A549 (cell line): ENCODE measurements around the gene FAM3A.
"Not testable (repeated sequence)": the region's sequence is repeated elsewhere in the genome, so short reads cannot be mapped to it uniquely, and the experiment has no call there.

Experiments used
- CEBPB ChIP-seq, 2 experiments: fragments of >200 bp in 1 of 2; sonication (Bioruptor Twin) in 1 of 2; formaldehyde crosslinking in 1 of 2; IDR thresholded peaks; 2 replicates each; pipeline ENCODE4 v1.6.1; 2012 to 2016
- MYC ChIP-seq: IDR thresholded peaks from 2 replicates; pipeline ENCODE4 v1.6.1; 2012; ENCODE audit warnings: mild to moderate bottlenecking, inconsistent platforms, low read length, improper control_type of control experiment, borderline replicate concordance
- NR3C1 ChIP-seq: fragments of >200 bp; sonication (Bioruptor Twin); formaldehyde crosslinking; IDR thresholded peaks from 3 replicates; pipeline ENCODE4 v1.6.1; 2017
- POLR2A ChIP-seq: IDR thresholded peaks from 2 replicates; pipeline ENCODE4 v1.6.1; 2012; ENCODE audit warnings: mild to moderate bottlenecking, low read length
- SMC3 ChIP-seq: fragments of >200 bp; sonication (Bioruptor Twin); formaldehyde crosslinking; IDR thresholded peaks from 3 replicates; pipeline ENCODE4 v1.6.1; 2018; ENCODE audit warnings: inconsistent platforms
- ZFP36 ChIP-seq: fragments of 450-650 bp; IDR thresholded peaks from 2 replicates; pipeline ENCODE4 v1.6.1; 2014; ENCODE audit warnings: borderline replicate concordance; ENCODE audit not compliant: partially characterized antibody
- TF ChIP-seq, protein P1 (sequence below): fragments of >200 bp; sonication (Bioruptor Twin); formaldehyde crosslinking; IDR thresholded peaks from 3 replicates; pipeline ENCODE4 v1.5.1; 2016
- TF ChIP-seq, protein P2 (sequence below): IDR thresholded peaks from 2 replicates; pipeline ENCODE4 v1.6.1; 2012
- TF ChIP-seq, protein P3 (sequence below): fragments of 450-650 bp; IDR thresholded peaks from 2 replicates; pipeline ENCODE4 v1.6.1; 2014; ENCODE audit warnings: antibody characterized with exemption
- TF ChIP-seq, protein P4 (sequence below): fragments of 200-600 bp; sonication (generic); IDR thresholded peaks from 2 replicates; pipeline ENCODE4 v1.6.1; 2016; ENCODE audit warnings: antibody characterized with exemption, mild to moderate bottlenecking, moderate library complexity

DNA sequence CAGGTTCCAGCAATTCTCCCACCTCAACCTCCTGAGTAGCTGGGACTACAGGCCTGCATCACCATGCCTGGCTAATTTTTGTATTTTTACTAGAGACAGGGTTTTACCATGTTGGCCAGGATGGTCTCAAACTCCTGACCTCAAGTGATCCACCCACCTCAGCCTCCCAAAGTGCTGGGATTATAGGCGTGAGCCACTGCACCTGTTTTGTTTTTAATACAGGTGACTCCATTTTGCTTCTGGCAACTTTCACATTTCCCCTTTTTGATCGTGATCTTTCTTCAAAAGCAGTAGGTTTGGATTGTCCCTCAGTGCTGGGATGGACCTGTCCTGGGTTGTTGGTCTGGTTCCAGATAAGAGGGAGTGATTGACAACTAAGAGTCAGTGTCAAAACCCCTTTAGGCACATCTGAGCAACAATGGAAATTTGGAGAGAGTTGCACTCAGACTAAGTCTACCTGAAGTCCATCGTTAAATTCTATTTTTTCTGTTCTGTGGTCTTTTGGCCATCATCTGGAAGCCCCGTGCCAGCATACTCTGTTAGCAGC is 19.4 kb downstream of the FAM3A start:
- TF ChIP-seq, protein P1, sequence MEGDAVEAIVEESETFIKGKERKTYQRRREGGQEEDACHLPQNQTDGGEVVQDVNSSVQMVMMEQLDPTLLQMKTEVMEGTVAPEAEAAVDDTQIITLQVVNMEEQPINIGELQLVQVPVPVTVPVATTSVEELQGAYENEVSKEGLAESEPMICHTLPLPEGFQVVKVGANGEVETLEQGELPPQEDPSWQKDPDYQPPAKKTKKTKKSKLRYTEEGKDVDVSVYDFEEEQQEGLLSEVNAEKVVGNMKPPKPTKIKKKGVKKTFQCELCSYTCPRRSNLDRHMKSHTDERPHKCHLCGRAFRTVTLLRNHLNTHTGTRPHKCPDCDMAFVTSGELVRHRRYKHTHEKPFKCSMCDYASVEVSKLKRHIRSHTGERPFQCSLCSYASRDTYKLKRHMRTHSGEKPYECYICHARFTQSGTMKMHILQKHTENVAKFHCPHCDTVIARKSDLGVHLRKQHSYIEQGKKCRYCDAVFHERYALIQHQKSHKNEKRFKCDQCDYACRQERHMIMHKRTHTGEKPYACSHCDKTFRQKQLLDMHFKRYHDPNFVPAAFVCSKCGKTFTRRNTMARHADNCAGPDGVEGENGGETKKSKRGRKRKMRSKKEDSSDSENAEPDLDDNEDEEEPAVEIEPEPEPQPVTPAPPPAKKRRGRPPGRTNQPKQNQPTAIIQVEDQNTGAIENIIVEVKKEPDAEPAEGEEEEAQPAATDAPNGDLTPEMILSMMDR, result not testable (repeated sequence)
- TF ChIP-seq ZFP36; POLR2A; NR3C1; MYC; CEBPB (IDR thresholded peaks at IDR 0.05); SMC3: not testable (repeated sequence)
- TF ChIP-seq, protein P2, sequence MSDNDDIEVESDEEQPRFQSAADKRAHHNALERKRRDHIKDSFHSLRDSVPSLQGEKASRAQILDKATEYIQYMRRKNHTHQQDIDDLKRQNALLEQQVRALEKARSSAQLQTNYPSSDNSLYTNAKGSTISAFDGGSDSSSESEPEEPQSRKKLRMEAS, result not testable (repeated sequence)
- TF ChIP-seq, protein P3, sequence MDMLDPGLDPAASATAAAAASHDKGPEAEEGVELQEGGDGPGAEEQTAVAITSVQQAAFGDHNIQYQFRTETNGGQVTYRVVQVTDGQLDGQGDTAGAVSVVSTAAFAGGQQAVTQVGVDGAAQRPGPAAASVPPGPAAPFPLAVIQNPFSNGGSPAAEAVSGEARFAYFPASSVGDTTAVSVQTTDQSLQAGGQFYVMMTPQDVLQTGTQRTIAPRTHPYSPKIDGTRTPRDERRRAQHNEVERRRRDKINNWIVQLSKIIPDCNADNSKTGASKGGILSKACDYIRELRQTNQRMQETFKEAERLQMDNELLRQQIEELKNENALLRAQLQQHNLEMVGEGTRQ, result not testable (repeated sequence)
- TF ChIP-seq, protein P4, sequence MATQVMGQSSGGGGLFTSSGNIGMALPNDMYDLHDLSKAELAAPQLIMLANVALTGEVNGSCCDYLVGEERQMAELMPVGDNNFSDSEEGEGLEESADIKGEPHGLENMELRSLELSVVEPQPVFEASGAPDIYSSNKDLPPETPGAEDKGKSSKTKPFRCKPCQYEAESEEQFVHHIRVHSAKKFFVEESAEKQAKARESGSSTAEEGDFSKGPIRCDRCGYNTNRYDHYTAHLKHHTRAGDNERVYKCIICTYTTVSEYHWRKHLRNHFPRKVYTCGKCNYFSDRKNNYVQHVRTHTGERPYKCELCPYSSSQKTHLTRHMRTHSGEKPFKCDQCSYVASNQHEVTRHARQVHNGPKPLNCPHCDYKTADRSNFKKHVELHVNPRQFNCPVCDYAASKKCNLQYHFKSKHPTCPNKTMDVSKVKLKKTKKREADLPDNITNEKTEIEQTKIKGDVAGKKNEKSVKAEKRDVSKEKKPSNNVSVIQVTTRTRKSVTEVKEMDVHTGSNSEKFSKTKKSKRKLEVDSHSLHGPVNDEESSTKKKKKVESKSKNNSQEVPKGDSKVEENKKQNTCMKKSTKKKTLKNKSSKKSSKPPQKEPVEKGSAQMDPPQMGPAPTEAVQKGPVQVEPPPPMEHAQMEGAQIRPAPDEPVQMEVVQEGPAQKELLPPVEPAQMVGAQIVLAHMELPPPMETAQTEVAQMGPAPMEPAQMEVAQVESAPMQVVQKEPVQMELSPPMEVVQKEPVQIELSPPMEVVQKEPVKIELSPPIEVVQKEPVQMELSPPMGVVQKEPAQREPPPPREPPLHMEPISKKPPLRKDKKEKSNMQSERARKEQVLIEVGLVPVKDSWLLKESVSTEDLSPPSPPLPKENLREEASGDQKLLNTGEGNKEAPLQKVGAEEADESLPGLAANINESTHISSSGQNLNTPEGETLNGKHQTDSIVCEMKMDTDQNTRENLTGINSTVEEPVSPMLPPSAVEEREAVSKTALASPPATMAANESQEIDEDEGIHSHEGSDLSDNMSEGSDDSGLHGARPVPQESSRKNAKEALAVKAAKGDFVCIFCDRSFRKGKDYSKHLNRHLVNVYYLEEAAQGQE, result not testable (repeated sequence)
